Endodermal cell (in vitro differentiated cells): Measurements from ENCODE around the gene ARL5A. TPM values are rescaled to one million over a fixed set of nuclear protein-coding genes. Genes with fewer than 3 reads are reported as not detected.

Experiments
- DNase-seq: peaks from one replicate; pipeline ENCODE4 v3.0.0-alpha.2; 2017
- H3K27ac ChIP-seq: 2 replicates; pipeline ENCODE4 v1.5.1; 2013; ENCODE audit warnings: mild to moderate bottlenecking, low read depth, low read length, moderate library complexity
- H3K27me3 ChIP-seq: 2 replicates; pipeline ENCODE4 v1.6.1; 2013; ENCODE audit warnings: mild to moderate bottlenecking, low read length, moderate library complexity; ENCODE audit not compliant: insufficient read depth, control insufficient read depth, poor library complexity, severe bottlenecking
- H3K36me3 ChIP-seq: 2 replicates; pipeline ENCODE4 v1.7.0; 2013; ENCODE audit warnings: mild to moderate bottlenecking, low read length, moderate library complexity; ENCODE audit not compliant: control insufficient read depth, insufficient read depth
- H3K4me1 ChIP-seq: one replicate; pipeline ENCODE4 v1.7.0; 2013; ENCODE audit warnings: low read length; ENCODE audit not compliant: control insufficient read depth, insufficient read depth
- H3K4me3 ChIP-seq: 2 replicates; pipeline ENCODE4 v1.5.1; 2013; ENCODE audit warnings: mild to moderate bottlenecking, low read length, moderate library complexity
- H3K9ac ChIP-seq: 2 replicates; pipeline ENCODE4 v1.6.1; 2013; ENCODE audit warnings: mild to moderate bottlenecking, low read length, moderate library complexity; ENCODE audit not compliant: poor library complexity, severe bottlenecking; ENCODE audit errors: extremely low read depth
- H3K9me3 ChIP-seq: 2 replicates; pipeline ENCODE4 v1.6.1; 2013; ENCODE audit warnings: mild to moderate bottlenecking, low read length, moderate library complexity; ENCODE audit not compliant: control insufficient read depth
- H3K27ac Mint-ChIP-seq: 2 replicates; pipeline ENCODE4 v1.8.0; 2020; ENCODE audit warnings: mixed read lengths
- H3K27me3 Mint-ChIP-seq: 2 replicates; pipeline ENCODE4 v1.8.0; 2021; ENCODE audit warnings: mild to moderate bottlenecking, mixed read lengths; ENCODE audit not compliant: insufficient read depth
- H3K36me3 Mint-ChIP-seq: 2 replicates; pipeline ENCODE4 v1.8.0; 2020; ENCODE audit warnings: low read depth, mixed read lengths
- H3K4me1 Mint-ChIP-seq: 2 replicates; pipeline ENCODE4 v1.8.0; 2020; ENCODE audit warnings: mixed read lengths
- H3K4me3 Mint-ChIP-seq: 2 replicates; pipeline ENCODE4 v1.8.0; 2020; ENCODE audit warnings: mild to moderate bottlenecking, moderate library complexity, mixed read lengths
- H3K9me3 Mint-ChIP-seq: 2 replicates; pipeline ENCODE4 v1.8.0; 2020; ENCODE audit warnings: mild to moderate bottlenecking, mixed read lengths
- WGBS, 2 experiments: methylation state at CpG; one replicate each; pipeline versions ENCODE4 v1.1.5 to v1.1.7; 2013; ENCODE audit warnings: missing lambda C conversion rate in 2 of 2, mixed read lengths in 1 of 2; ENCODE audit not compliant: insufficient coverage in 1 of 2, insufficient read length in 1 of 2; 5-methylcytosine and 5-hydroxymethylcytosine counted together
- total RNA-seq, 2 donors: library from RNA; stranded (reverse); fragmentation: NEBNext Ultra II Directional in 1 of 2; extraction: Animal tissue kit (Norgen Biotek cat#: 25700) in 1 of 2; gene quantifications; 2 replicates in 1 of 2; 3 replicates in 1 of 2; pipeline ENCODE4 v1.2.1, GENCODE V29; 2021
- TF ChIP-seq, protein P1 (sequence below): fragments of 200-600 bp; sonication (generic); conservative IDR thresholded peaks from 2 replicates; pipeline ENCODE4 v1.5.0; 2021; ENCODE audit warnings: antibody characterized with exemption, mild to moderate bottlenecking

Gene ARL5A
- total RNA-seq, 2 donors from 2014 or later = 72.2 to 77.1 TPM

DNA sequence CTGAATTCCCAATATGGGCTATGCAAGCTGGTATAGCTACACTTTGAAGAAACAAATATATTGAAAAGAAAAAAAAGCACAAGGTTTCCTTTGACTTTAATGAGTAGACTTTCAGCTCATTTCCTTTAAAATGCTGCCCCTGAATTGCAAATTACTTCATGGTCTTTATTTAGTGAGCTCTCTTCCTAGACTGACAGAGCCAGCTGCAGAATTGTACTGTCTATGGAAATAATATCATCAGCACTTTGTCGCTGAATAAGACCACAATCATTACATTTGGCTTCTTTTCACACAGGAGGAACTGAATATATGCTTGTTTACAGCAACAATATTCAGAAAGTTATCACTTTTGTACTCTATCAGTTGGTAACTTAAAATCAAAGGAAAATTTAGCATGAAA is 41.7 kb downstream of the ARL5A start:
- Mint-ChIP-seq H3K36me3 (peaks cover 49% of the 10 kb centered on the region), H3K27ac (no peak overlapping the region), H3K4me3 (no peak overlapping the region), H3K27me3 (no peaks in the 10 kb centered on the region), H3K4me1 (peaks cover 2% of the 10 kb centered on the region), H3K9me3 (no peaks in the 10 kb centered on the region)
- no peaks in the 10 kb centered on the region for H3K4me1 ChIP-seq
- TF ChIP-seq, protein P1, sequence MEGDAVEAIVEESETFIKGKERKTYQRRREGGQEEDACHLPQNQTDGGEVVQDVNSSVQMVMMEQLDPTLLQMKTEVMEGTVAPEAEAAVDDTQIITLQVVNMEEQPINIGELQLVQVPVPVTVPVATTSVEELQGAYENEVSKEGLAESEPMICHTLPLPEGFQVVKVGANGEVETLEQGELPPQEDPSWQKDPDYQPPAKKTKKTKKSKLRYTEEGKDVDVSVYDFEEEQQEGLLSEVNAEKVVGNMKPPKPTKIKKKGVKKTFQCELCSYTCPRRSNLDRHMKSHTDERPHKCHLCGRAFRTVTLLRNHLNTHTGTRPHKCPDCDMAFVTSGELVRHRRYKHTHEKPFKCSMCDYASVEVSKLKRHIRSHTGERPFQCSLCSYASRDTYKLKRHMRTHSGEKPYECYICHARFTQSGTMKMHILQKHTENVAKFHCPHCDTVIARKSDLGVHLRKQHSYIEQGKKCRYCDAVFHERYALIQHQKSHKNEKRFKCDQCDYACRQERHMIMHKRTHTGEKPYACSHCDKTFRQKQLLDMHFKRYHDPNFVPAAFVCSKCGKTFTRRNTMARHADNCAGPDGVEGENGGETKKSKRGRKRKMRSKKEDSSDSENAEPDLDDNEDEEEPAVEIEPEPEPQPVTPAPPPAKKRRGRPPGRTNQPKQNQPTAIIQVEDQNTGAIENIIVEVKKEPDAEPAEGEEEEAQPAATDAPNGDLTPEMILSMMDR = no peak
- no peak overlapping the region for H3K9ac ChIP-seq
- 94 to 100% methylated on average over 1 of the region's 1 CpG for WGBS, 2 experiments
- no peak overlapping the region for H3K27ac ChIP-seq
- no peak for DNase-seq
- no peaks in the 10 kb centered on the region for H3K27me3 ChIP-seq
- peaks cover 25% of the 10 kb centered on the region for H3K36me3 ChIP-seq
- H3K4me3 ChIP-seq = no peak overlapping the region
- no peaks in the 10 kb centered on the region for H3K9me3 ChIP-seq

DNA sequence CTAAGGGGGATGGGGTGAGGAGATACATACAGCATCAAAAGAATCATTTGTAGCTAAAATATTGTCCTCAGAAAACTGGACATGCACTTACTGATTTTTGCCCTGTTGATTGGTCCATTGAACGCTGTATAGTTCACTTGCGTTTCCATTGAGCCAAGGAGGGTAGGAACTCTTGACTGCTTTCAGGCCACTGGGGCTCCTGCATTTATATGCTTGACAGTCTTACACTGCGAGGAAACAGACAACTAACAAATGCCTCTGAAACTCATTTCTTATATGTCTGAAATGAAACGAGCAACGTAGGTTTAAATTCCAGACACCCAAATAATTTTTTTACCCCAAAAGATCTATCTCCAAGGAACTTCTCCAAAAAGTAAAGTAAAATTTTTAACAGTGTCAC is 42.1 kb downstream of the ARL5A start:
- no peak overlapping the region for H3K27ac ChIP-seq
- Mint-ChIP-seq H3K27me3 (no peaks in the 10 kb centered on the region), H3K36me3 (peaks cover 49% of the 10 kb centered on the region), H3K9me3 (no peaks in the 10 kb centered on the region), H3K4me1 (peaks cover 2% of the 10 kb centered on the region), H3K27ac (no peak overlapping the region), H3K4me3 (no peak overlapping the region)
- no peak for DNase-seq
- H3K4me3 ChIP-seq = no peak overlapping the region
- TF ChIP-seq, protein P1 = no peak
- H3K4me1 ChIP-seq = no peaks in the 10 kb centered on the region
- 84 to 90% methylated on average over 3 to 5 of the region's 5 CpGs for WGBS, 2 experiments
- H3K9me3 ChIP-seq = no peaks in the 10 kb centered on the region
- no peaks in the 10 kb centered on the region for H3K27me3 ChIP-seq
- peaks cover 29% of the 10 kb centered on the region for H3K36me3 ChIP-seq
- no peak overlapping the region for H3K9ac ChIP-seq

DNA sequence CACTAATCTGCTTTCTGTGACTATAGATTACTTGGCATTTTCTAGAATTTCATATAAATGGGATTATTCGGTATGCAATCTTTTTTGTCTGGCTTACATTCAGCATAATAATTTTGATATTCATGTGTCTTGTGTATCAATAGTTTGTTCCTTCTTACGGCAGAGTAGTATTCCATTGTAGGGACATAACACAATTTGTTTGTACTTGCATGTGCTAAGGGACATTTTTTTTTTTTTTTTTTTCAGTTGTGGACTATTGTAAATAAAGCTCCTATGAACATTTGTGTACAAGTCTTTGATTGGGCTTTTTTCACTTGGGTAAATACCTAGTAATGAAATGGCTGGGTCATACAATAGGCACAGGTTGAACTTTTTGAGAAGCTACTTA is 45.1 kb downstream of the ARL5A start:
- H3K9ac ChIP-seq = no peak overlapping the region
- peaks cover 11% of the 10 kb centered on the region for H3K9me3 ChIP-seq
- no peaks in the 10 kb centered on the region for H3K4me1 ChIP-seq
- WGBS, 2 experiments = 83 to 95% methylated on average over 1 to 2 of the region's 2 CpGs
- TF ChIP-seq, protein P1 = no peak
- H3K4me3 ChIP-seq = no peak overlapping the region
- H3K36me3 ChIP-seq = peaks cover 35% of the 10 kb centered on the region
- Mint-ChIP-seq H3K27ac (no peak overlapping the region), H3K4me1 (no peaks in the 10 kb centered on the region), H3K36me3 (peaks cover 61% of the 10 kb centered on the region), H3K9me3 (peaks cover 16% of the 10 kb centered on the region), H3K4me3 (no peak overlapping the region), H3K27me3 (no peaks in the 10 kb centered on the region)
- H3K27me3 ChIP-seq = no peaks in the 10 kb centered on the region
- DNase-seq = no peak
- no peak overlapping the region for H3K27ac ChIP-seq
